Measurements from ENCODE around the gene ENOPH1.

ENOPH1 gene

GRCh38 chr4:82428969-82429727, 1.2 kb upstream of the ENOPH1 start:
- H3K4me3 ChIP-seq (ENCODE audit: low read depth, low read length), result peak overlapping the region; percentile 85
- no peaks in the 10 kb centered on the region for H3K9me3 ChIP-seq (ENCODE audit: control insufficient read depth, insufficient read depth, low read depth, low read length)
- H3K36me3 ChIP-seq (ENCODE audit: control insufficient read depth, insufficient read depth, low read length), result peaks cover 52% of the 10 kb centered on the region
- no peaks in the 10 kb centered on the region for H3K27me3 ChIP-seq (ENCODE audit: control insufficient read depth, insufficient read depth, low read length)
- peaks cover 3% of the 10 kb centered on the region; the same call in 1 of the 2 replicates for H3K4me1 ChIP-seq (ENCODE audit: control insufficient read depth, insufficient read depth, low read length)
- peak overlapping the region; percentile 97 for H3K27ac ChIP-seq (ENCODE audit: low read depth, low read length)
- peak overlapping the region; percentile 100 for H3K9ac ChIP-seq (ENCODE audit: low read length)

- peak overlapping the region; percentile 100 for H3K9ac ChIP-seq (ENCODE audit: low read length)
- peak overlapping the region; percentile 97 for H3K27ac ChIP-seq (ENCODE audit: low read depth, low read length)
- peaks cover 46% of the 10 kb centered on the region for H3K36me3 ChIP-seq (ENCODE audit: control insufficient read depth, insufficient read depth, low read length)
- H3K4me3 ChIP-seq (ENCODE audit: low read depth, low read length), result peak overlapping the region; percentile 85
- peaks cover 3% of the 10 kb centered on the region; the same call in 1 of the 2 replicates for H3K4me1 ChIP-seq (ENCODE audit: control insufficient read depth, insufficient read depth, low read length)
- no peaks in the 10 kb centered on the region for H3K27me3 ChIP-seq (ENCODE audit: control insufficient read depth, insufficient read depth, low read length)
- H3K9me3 ChIP-seq (ENCODE audit: control insufficient read depth, insufficient read depth, low read depth, low read length), result no peaks in the 10 kb centered on the region
Observed at GRCh38 chr4:82429728-82430192, 630 bp upstream of the ENOPH1 start.

GRCh38 chr4:82430964-82431745, 765 bp downstream of the ENOPH1 start:
- peaks cover 45% of the 10 kb centered on the region for H3K36me3 ChIP-seq (ENCODE audit: control insufficient read depth, insufficient read depth, low read length)
- H3K9me3 ChIP-seq (ENCODE audit: control insufficient read depth, insufficient read depth, low read depth, low read length), result no peaks in the 10 kb centered on the region
- peak overlapping the region; percentile 85 for H3K4me3 ChIP-seq (ENCODE audit: low read depth, low read length)
- peak overlapping the region; percentile 83; the same call in 1 of the 2 replicates for H3K27ac ChIP-seq (ENCODE audit: low read depth, low read length)
- H3K4me1 ChIP-seq (ENCODE audit: control insufficient read depth, insufficient read depth, low read length), result peaks cover 6% of the 10 kb centered on the region
- H3K9ac ChIP-seq (ENCODE audit: low read length), result peak overlapping the region; percentile 100
- H3K27me3 ChIP-seq (ENCODE audit: control insufficient read depth, insufficient read depth, low read length), result no peaks in the 10 kb centered on the region

- Histone ChIP-seq H3K27me3 (ENCODE audit: control insufficient read depth, insufficient read depth, low read length) (no peaks in the 10 kb centered on the region), H3K27ac (ENCODE audit: low read depth, low read length) (no peak overlapping the region), H3K9me3 (ENCODE audit: control insufficient read depth, insufficient read depth, low read depth, low read length) (no peaks in the 10 kb centered on the region), H3K4me3 (ENCODE audit: low read depth, low read length) (peak overlapping the region; percentile 85), H3K36me3 (ENCODE audit: control insufficient read depth, insufficient read depth, low read length) (peaks cover 44% of the 10 kb centered on the region), H3K4me1 (ENCODE audit: control insufficient read depth, insufficient read depth, low read length) (peaks cover 6% of the 10 kb centered on the region), H3K9ac (ENCODE audit: low read length) (no peak overlapping the region)
Observed at GRCh38 chr4:82431831-82432230, 1.4 kb downstream of the ENOPH1 start.

GRCh38 chr4:82432596-82432995, 2.2 kb downstream of the ENOPH1 start:
- Histone ChIP-seq H3K27ac (ENCODE audit: low read depth, low read length) (no peak overlapping the region), H3K9ac (ENCODE audit: low read length) (no peak overlapping the region), H3K27me3 (ENCODE audit: control insufficient read depth, insufficient read depth, low read length) (no peaks in the 10 kb centered on the region), H3K4me1 (ENCODE audit: control insufficient read depth, insufficient read depth, low read length) (peaks cover 13% of the 10 kb centered on the region), H3K9me3 (ENCODE audit: control insufficient read depth, insufficient read depth, low read depth, low read length) (no peaks in the 10 kb centered on the region), H3K36me3 (ENCODE audit: control insufficient read depth, insufficient read depth, low read length) (peaks cover 36% of the 10 kb centered on the region), H3K4me3 (ENCODE audit: low read depth, low read length) (peak overlapping the region; percentile 16; the same call in 1 of the 2 replicates)

- H3K27ac ChIP-seq (ENCODE audit: low read depth, low read length), result no peak overlapping the region
- no peak overlapping the region for H3K4me3 ChIP-seq (ENCODE audit: low read depth, low read length)
- H3K9ac ChIP-seq (ENCODE audit: low read length), result no peak overlapping the region
- peaks cover 15% of the 10 kb centered on the region for H3K4me1 ChIP-seq (ENCODE audit: control insufficient read depth, insufficient read depth, low read length)
- H3K27me3 ChIP-seq (ENCODE audit: control insufficient read depth, insufficient read depth, low read length), result no peaks in the 10 kb centered on the region
- peaks cover 25% of the 10 kb centered on the region for H3K36me3 ChIP-seq (ENCODE audit: control insufficient read depth, insufficient read depth, low read length)
- no peaks in the 10 kb centered on the region for H3K9me3 ChIP-seq (ENCODE audit: control insufficient read depth, insufficient read depth, low read depth, low read length)
Observed at GRCh38 chr4:82433791-82434190, 3.4 kb downstream of the ENOPH1 start.

GRCh38 chr4:82434949-82435348, 4.6 kb downstream of the ENOPH1 start:
- Histone ChIP-seq H3K27me3 (ENCODE audit: control insufficient read depth, insufficient read depth, low read length) (no peaks in the 10 kb centered on the region), H3K4me3 (ENCODE audit: low read depth, low read length) (no peak overlapping the region), H3K9ac (ENCODE audit: low read length) (no peak overlapping the region), H3K4me1 (ENCODE audit: control insufficient read depth, insufficient read depth, low read length) (peaks cover 15% of the 10 kb centered on the region), H3K27ac (ENCODE audit: low read depth, low read length) (no peak overlapping the region), H3K36me3 (ENCODE audit: control insufficient read depth, insufficient read depth, low read length) (peaks cover 28% of the 10 kb centered on the region), H3K9me3 (ENCODE audit: control insufficient read depth, insufficient read depth, low read depth, low read length) (no peaks in the 10 kb centered on the region)

- Histone ChIP-seq H3K9ac (ENCODE audit: low read length) (no peak overlapping the region), H3K4me3 (ENCODE audit: low read depth, low read length) (no peak overlapping the region), H3K27me3 (ENCODE audit: control insufficient read depth, insufficient read depth, low read length) (no peaks in the 10 kb centered on the region), H3K9me3 (ENCODE audit: control insufficient read depth, insufficient read depth, low read depth, low read length) (no peaks in the 10 kb centered on the region), H3K4me1 (ENCODE audit: control insufficient read depth, insufficient read depth, low read length) (peaks cover 15% of the 10 kb centered on the region), H3K27ac (ENCODE audit: low read depth, low read length) (no peak overlapping the region), H3K36me3 (ENCODE audit: control insufficient read depth, insufficient read depth, low read length) (peaks cover 32% of the 10 kb centered on the region)
Observed at GRCh38 chr4:82436130-82436529, 5.7 kb downstream of the ENOPH1 start.

GRCh38 chr4:82436780-82437179, 6.4 kb downstream of the ENOPH1 start:
- Histone ChIP-seq H3K9me3 (ENCODE audit: control insufficient read depth, insufficient read depth, low read depth, low read length) (no peaks in the 10 kb centered on the region), H3K36me3 (ENCODE audit: control insufficient read depth, insufficient read depth, low read length) (peaks cover 34% of the 10 kb centered on the region), H3K9ac (ENCODE audit: low read length) (no peak overlapping the region), H3K4me3 (ENCODE audit: low read depth, low read length) (no peak overlapping the region), H3K27ac (ENCODE audit: low read depth, low read length) (no peak overlapping the region), H3K4me1 (ENCODE audit: control insufficient read depth, insufficient read depth, low read length) (peaks cover 14% of the 10 kb centered on the region), H3K27me3 (ENCODE audit: control insufficient read depth, insufficient read depth, low read length) (no peaks in the 10 kb centered on the region)

- Histone ChIP-seq H3K4me3 (ENCODE audit: low read depth, low read length) (no peak overlapping the region), H3K27ac (ENCODE audit: low read depth, low read length) (no peak overlapping the region), H3K27me3 (ENCODE audit: control insufficient read depth, insufficient read depth, low read length) (no peaks in the 10 kb centered on the region), H3K9me3 (ENCODE audit: control insufficient read depth, insufficient read depth, low read depth, low read length) (no peaks in the 10 kb centered on the region), H3K9ac (ENCODE audit: low read length) (no peak overlapping the region), H3K4me1 (ENCODE audit: control insufficient read depth, insufficient read depth, low read length) (peaks cover 12% of the 10 kb centered on the region), H3K36me3 (ENCODE audit: control insufficient read depth, insufficient read depth, low read length) (peaks cover 40% of the 10 kb centered on the region)
Observed at GRCh38 chr4:82437285-82438005, 7.1 kb downstream of the ENOPH1 start.
